Esophagus (tissue), 2 donors: ENCODE results near the gene MST1R. TPM values are rescaled to one million over a fixed set of nuclear protein-coding genes. Genes with fewer than 3 reads are reported as not detected.

Source experiments
- H3K27ac ChIP-seq, 2 donors: one replicate each; pipeline ENCODE4 v1.5.1; 2013; ENCODE audit warnings: low read depth in 2 of 2, mild to moderate bottlenecking in 2 of 2, inconsistent platforms in 1 of 2, low read length in 1 of 2, moderate library complexity in 1 of 2
- H3K27me3 ChIP-seq, 2 donors: one replicate each; pipeline ENCODE4 v1.6.1; 2013; ENCODE audit warnings: low read length in 2 of 2, control low read depth in 1 of 2, mild to moderate bottlenecking in 1 of 2; ENCODE audit not compliant: insufficient read depth in 2 of 2, control insufficient read depth in 1 of 2
- H3K36me3 ChIP-seq, 2 donors: one replicate each; pipeline ENCODE4 v1.6.1; 2013; ENCODE audit warnings: low read length in 1 of 2; ENCODE audit not compliant: control insufficient read depth in 2 of 2, insufficient read depth in 2 of 2
- H3K4me1 ChIP-seq, 2 donors: one replicate each; pipeline ENCODE4 v1.6.1; 2013; ENCODE audit warnings: low read length in 1 of 2; ENCODE audit not compliant: control insufficient read depth in 2 of 2, insufficient read depth in 2 of 2
- H3K4me3 ChIP-seq, 2 donors: one replicate each; pipeline ENCODE4 v1.5.1; 2013; ENCODE audit warnings: low read length in 2 of 2, mild to moderate bottlenecking in 2 of 2, low read depth in 1 of 2, moderate library complexity in 1 of 2
- H3K9me3 ChIP-seq, 2 donors: one replicate each; pipeline ENCODE4 v1.6.1; 2013; ENCODE audit warnings: mild to moderate bottlenecking in 2 of 2, low read depth in 1 of 2, low read length in 1 of 2, moderate library complexity in 1 of 2; ENCODE audit not compliant: control insufficient read depth in 2 of 2, insufficient read depth in 1 of 2
- WGBS, 2 donors: extraction: QIAGEN DNeasy Blood & Tissue Kit; methylation state at CpG; one replicate each; pipeline ENCODE4 v1.1.7; 2013; 5-methylcytosine and 5-hydroxymethylcytosine counted together
- polyA plus RNA-seq, 2 donors: library from polyadenylated mRNA; stranded (reverse); fragments of 200-250 nt; gene quantifications; one replicate each; pipeline ENCODE4 v1.2.3, GENCODE V29; 2013
- donor health status: healthy with polysubstance abuse.
- donor health status: Bipolar disorder and iron deficiency.

MST1R gene
- polyA plus RNA-seq, 2 donors: 23.6 to 53.4 TPM

GRCh38 chr3:49882166-49882565 lies 21.5 kb downstream of the MST1R start:
- no peaks in the 10 kb centered on the region for H3K27me3 ChIP-seq
- no peak overlapping the region for H3K27ac ChIP-seq
- H3K4me3 ChIP-seq: no peak overlapping the region

GRCh38 chr3:49880581-49881315 lies 22.9 kb downstream of the MST1R start:
- WGBS, 2 donors: 40 to 42% methylated on average over 6 of the region's 6 CpGs
- H3K36me3 ChIP-seq: no peaks in the 10 kb centered on the region
- H3K27me3 ChIP-seq: no peaks in the 10 kb centered on the region
- peaks cover 0 to 6% of the 10 kb centered on the region in 2 donors for H3K4me1 ChIP-seq
- H3K4me3 ChIP-seq: no peak overlapping the region
- no peaks in the 10 kb centered on the region for H3K9me3 ChIP-seq
- no peak overlapping the region for H3K27ac ChIP-seq

More at GRCh38 chr3:49882166-49882565, 21.5 kb downstream of the MST1R start:
- no peaks in the 10 kb centered on the region for H3K9me3 ChIP-seq
- peaks cover 0 to 6% of the 10 kb centered on the region in 2 donors for H3K4me1 ChIP-seq
- H3K36me3 ChIP-seq: no peaks in the 10 kb centered on the region
- 25 to 47% methylated on average over 6 of the region's 6 CpGs for WGBS, 2 donors

DNA sequence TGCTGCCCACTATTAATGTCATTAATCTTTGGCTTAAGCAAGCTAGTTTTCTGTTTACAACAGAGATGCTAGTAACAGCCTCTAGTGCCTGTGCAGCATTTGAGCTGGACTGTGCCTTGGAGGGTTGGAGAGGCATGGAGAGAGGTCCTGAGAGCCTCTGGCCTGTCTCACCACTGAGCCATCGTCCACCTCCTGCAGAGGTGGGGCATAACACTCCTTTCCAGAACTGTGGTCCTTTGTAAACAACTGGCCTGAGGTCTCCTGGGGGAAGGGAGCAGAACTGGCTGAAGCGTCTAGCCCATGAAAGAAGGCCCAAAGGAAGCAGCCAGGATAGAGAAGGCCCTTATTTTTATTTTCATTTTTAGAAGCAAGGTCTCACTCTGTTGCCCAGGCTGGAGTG lies 24.0 kb downstream of the MST1R start:
- 54 to 69% methylated on average over 2 of the region's 2 CpGs for WGBS, 2 donors

GRCh38 chr3:49878686-49879085 lies 25.0 kb downstream of the MST1R start:
- Histone ChIP-seq H3K27ac (no peak overlapping the region), H3K9me3 (no peaks in the 10 kb centered on the region), H3K4me3 (no peak overlapping the region), H3K4me1 (peaks cover 0 to 6% of the 10 kb centered on the region in 2 donors), H3K27me3 (no peaks in the 10 kb centered on the region), H3K36me3 (no peaks in the 10 kb centered on the region)

More for the DNA sequence above, 24.0 kb downstream of the MST1R start:
- H3K27me3 ChIP-seq: no peaks in the 10 kb centered on the region
- peaks cover 0 to 6% of the 10 kb centered on the region in 2 donors for H3K4me1 ChIP-seq
- no peaks in the 10 kb centered on the region for H3K36me3 ChIP-seq
- H3K27ac ChIP-seq: no peak overlapping the region
- H3K9me3 ChIP-seq: no peaks in the 10 kb centered on the region
- H3K4me3 ChIP-seq: no peak overlapping the region

DNA sequence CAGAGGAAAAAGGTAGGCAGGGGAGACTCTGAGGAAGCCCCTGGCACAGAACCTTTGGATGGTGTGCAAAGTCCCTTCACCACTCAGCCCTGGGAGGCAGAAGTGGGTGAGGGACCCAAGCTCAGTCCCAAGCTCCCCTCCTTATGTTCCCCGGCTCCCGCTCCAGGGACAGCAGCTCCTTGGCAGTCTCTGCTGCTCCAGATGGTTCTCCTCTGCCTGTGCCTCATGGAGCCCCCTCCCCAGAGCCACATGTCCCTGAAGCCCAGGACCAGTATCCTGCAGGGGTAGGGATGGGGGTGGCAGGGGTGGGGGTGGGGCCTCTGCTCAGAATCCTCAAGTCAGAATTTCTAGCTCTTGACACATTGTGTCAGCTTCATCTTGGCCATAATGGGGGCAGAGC lies 26.0 kb downstream of the MST1R start:
- H3K36me3 ChIP-seq: no peaks in the 10 kb centered on the region
- peaks cover 0 to 6% of the 10 kb centered on the region in 2 donors for H3K4me1 ChIP-seq
- no peaks in the 10 kb centered on the region for H3K27me3 ChIP-seq
- no peak overlapping the region for H3K4me3 ChIP-seq
- 79% methylated on average over 2 of the region's 2 CpGs; no CpG with 5 or more reads in 1 of the 2 donors for WGBS, 2 donors
- H3K27ac ChIP-seq: no peak overlapping the region
- no peaks in the 10 kb centered on the region for H3K9me3 ChIP-seq

DNA sequence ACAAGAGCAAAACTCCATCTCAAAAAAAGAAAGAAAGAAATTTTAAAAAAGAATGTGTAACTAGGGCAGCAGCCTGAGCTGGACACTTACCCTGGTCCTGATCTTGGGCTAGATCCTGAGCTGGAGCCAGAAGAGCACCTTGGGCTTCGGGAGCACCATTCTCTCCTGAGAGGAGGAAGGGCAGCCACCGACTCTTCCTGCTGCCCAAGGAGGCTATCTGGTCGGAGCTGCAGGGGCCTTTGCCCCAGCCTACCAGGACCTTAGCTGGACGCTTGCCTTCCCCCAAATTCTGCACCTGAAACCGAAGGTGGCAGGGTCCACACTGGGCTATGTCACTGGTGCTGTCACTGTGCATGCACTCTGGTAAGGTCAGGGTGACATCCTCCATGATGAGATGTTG lies 27.1 kb downstream of the MST1R start:
- 78 to 82% methylated on average over 5 of the region's 5 CpGs for WGBS, 2 donors
- no peaks in the 10 kb centered on the region for H3K36me3 ChIP-seq
- H3K27me3 ChIP-seq: no peaks in the 10 kb centered on the region
- no peaks in the 10 kb centered on the region for H3K9me3 ChIP-seq
- H3K4me1 ChIP-seq: peaks cover 0 to 5% of the 10 kb centered on the region in 2 donors
- H3K4me3 ChIP-seq: no peak overlapping the region
- no peak overlapping the region for H3K27ac ChIP-seq

DNA sequence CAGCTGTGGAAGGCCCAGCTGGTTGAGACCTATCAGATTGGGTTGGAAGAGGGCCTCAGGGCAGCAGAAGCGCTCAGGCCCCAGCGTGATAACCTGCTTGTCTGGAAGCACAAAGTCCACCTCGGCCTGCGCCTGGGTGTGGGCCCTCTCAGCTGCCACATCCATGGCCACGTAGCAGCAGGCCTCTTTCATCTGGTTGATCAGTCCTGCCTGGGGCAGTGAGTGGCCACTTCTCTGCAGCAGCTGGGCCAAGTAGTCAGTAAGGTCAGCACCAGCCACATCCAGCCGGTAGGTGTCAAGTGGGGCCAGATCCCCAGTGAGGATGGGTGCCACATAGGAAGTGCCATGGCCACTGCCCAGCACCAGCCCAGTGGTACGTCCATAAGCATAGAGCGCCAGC lies 30.1 kb downstream of the MST1R start:
- Histone ChIP-seq H3K27me3 (peaks cover 0 to 3% of the 10 kb centered on the region in 2 donors), H3K4me1 (peaks cover 3% of the 10 kb centered on the region in 2 donors), H3K36me3 (no peaks in the 10 kb centered on the region), H3K9me3 (no peaks in the 10 kb centered on the region), H3K4me3 (no peak overlapping the region), H3K27ac (no peak overlapping the region)
- WGBS, 2 donors: 85 to 86% methylated on average over 8 of the region's 8 CpGs

DNA sequence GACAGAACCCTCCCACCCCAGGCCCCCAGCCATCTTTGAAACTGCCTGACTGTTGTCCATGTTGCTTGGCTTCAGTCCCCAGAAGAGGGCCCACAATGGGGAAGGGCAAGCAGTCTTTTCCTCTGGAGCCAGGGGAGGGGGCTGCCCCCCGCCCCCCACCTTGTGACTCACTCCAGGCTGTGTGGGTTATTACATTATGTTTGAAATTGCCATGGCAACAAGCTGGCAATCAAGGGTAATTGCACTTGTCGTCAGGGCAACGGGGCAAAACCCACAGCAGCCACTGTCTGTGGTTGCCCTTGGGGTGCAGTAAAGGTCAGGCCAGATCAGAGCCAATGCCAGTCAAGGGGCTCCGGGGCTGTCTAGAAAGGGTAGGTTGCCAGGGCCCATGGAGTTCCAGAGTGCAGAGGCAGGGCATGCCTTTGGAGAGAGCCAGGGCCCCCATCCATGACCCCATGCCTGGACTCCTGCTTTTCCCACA lies 30.8 kb downstream of the MST1R start:
- no peaks in the 10 kb centered on the region for H3K9me3 ChIP-seq
- no peaks in the 10 kb centered on the region for H3K36me3 ChIP-seq
- H3K27me3 ChIP-seq: peaks cover 0 to 5% of the 10 kb centered on the region in 2 donors
- no peak overlapping the region for H3K27ac ChIP-seq
- peaks cover 3% of the 10 kb centered on the region in 2 donors for H3K4me1 ChIP-seq
- H3K4me3 ChIP-seq: no peak overlapping the region
- 42 to 53% methylated on average over 4 of the region's 4 CpGs for WGBS, 2 donors

DNA sequence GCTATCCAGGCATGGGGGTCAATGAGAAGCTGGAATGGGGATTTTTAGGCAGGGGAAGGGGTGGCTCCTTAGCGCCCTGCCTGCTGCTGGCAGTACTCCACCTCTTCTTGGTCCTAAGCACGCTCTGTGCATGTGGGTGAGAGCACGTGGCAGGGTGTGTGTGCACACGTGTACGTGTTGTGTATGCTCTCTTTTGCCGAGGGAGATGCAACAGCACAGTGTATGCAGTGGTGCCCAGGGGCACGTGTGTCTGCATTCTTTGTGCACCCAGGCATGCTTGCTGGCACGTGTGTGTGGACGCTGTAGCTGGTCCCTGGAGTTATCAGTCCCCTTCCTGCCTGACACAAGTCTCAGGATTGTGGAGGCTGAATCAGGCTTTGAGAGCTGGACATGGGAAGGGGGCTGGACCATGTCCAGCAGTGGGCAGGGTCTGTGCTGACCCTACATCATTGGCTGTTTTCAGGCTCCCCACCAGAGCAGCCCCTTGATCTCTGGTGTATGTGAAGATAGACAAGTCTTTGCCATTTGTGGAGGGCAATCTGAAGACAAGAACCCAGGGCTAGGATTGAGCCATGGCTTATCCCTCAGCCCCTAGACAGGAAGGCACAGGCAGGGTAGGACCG lies 32.0 kb downstream of the MST1R start:
- Histone ChIP-seq H3K27me3 (peaks cover 0 to 5% of the 10 kb centered on the region in 2 donors), H3K9me3 (no peaks in the 10 kb centered on the region), H3K27ac (no peak overlapping the region), H3K4me1 (peaks cover 3% of the 10 kb centered on the region in 2 donors), H3K36me3 (no peaks in the 10 kb centered on the region), H3K4me3 (no peak overlapping the region)
- WGBS, 2 donors: 61 to 71% methylated on average over 10 of the region's 10 CpGs
